Measurements from ENCODE around the gene NHLRC4. TPM values are rescaled to one million over a fixed set of nuclear protein-coding genes. Genes with fewer than 3 reads are reported as not detected.

NHLRC4 gene
- total RNA-seq, 5 donors from 2014 or later (not counting 1 experiment from before 2014, with no cell fraction given) = 1.3 to 5.0 (median 3.6) TPM

GRCh38 chr16:560701-561412, 5.9 kb upstream of the NHLRC4 start:
- DNase-seq = no peak
- Mint-ChIP-seq H3K9me3 (no peaks in the 10 kb centered on the region), H3K36me3 (no peaks in the 10 kb centered on the region), H3K27me3 (peaks cover 0 to 16% of the 10 kb centered on the region in 2 donors), H3K4me1 (peaks cover 0 to 2% (median 0%) of the 10 kb centered on the region in 3 donors), H3K27ac (no peak overlapping the region), H3K4me3 (no peak overlapping the region)
- Histone ChIP-seq H3K27me3 (replicated peaks in 1 of 2; ENCODE audit: control insufficient read depth in 2 of 2, extremely low read depth in 1 of 2, insufficient read depth in 2 of 2, low read length in 1 of 2) (peaks cover 0 to 41% of the 10 kb centered on the region in 2 experiments), H3K9me3 (no peaks in the 10 kb centered on the region), H3K4me1 (ENCODE audit: control insufficient read depth in 1 of 2, extremely low read depth in 1 of 2, insufficient read depth in 2 of 2, low read length in 2 of 2) (peaks cover 0 to 5% of the 10 kb centered on the region in 2 experiments), H3K27ac (ENCODE audit: low read length) (no peak overlapping the region), H3K36me3 (ENCODE audit: control insufficient read depth in 2 of 2, extremely low read depth in 1 of 2, insufficient read depth in 1 of 2, low read length in 1 of 2) (no peaks in the 10 kb centered on the region), H3K4me3 (ENCODE audit: control insufficient read depth in 1 of 2, extremely low read depth in 1 of 2, low read length in 1 of 2) (no peak overlapping the region)
- CTCF ChIA-PET = no interaction called here
- no peak for ATAC-seq (replicated peaks in 1 of 4)
- POLR2A ChIA-PET = no interaction called here
- WGBS (ENCODE audit: insufficient coverage) = 30% methylated on average over 32 of the region's 54 CpGs

GRCh38 chr16:561413-561794, 5.4 kb upstream of the NHLRC4 start:
- ATAC-seq (replicated peaks in 1 of 4) (no peak), DNase-seq (no peak)
- H3K36me3 Mint-ChIP-seq = no peaks in the 10 kb centered on the region
- no peaks in the 10 kb centered on the region for H3K9me3 ChIP-seq
- H3K4me1 ChIP-seq (ENCODE audit: control insufficient read depth in 1 of 2, extremely low read depth in 1 of 2, insufficient read depth in 2 of 2, low read length in 2 of 2) = peaks cover 2 to 10% of the 10 kb centered on the region in 2 experiments
- ChIA-PET POLR2A (no interaction called here), CTCF (no interaction called here)
- H3K36me3 ChIP-seq (ENCODE audit: control insufficient read depth in 2 of 2, extremely low read depth in 1 of 2, insufficient read depth in 1 of 2, low read length in 1 of 2) = no peaks in the 10 kb centered on the region
- H3K4me1 Mint-ChIP-seq = peaks cover under 1 to 3% (median under 1%) of the 10 kb centered on the region in 3 donors
- H3K27me3 Mint-ChIP-seq = peaks cover 0 to 16% of the 10 kb centered on the region in 2 donors
- no peak overlapping the region for H3K27ac Mint-ChIP-seq
- no peak overlapping the region for H3K4me3 ChIP-seq (ENCODE audit: control insufficient read depth in 1 of 2, extremely low read depth in 1 of 2, low read length in 1 of 2)
- peaks cover 0 to 41% of the 10 kb centered on the region in 2 experiments for H3K27me3 ChIP-seq (replicated peaks in 1 of 2; ENCODE audit: control insufficient read depth in 2 of 2, extremely low read depth in 1 of 2, insufficient read depth in 2 of 2, low read length in 1 of 2)
- no peaks in the 10 kb centered on the region for H3K9me3 Mint-ChIP-seq
- 64% methylated on average over 6 of the region's 15 CpGs for WGBS (ENCODE audit: insufficient coverage)
- no peak overlapping the region for H3K27ac ChIP-seq (ENCODE audit: low read length)
- H3K4me3 Mint-ChIP-seq = no peak overlapping the region

- peaks cover 9 to 12% (median 9%) of the 10 kb centered on the region in 3 donors for H3K4me1 Mint-ChIP-seq
- ChIA-PET CTCF (no interaction called here), POLR2A (no interaction called here)
- no peak overlapping the region for H3K27ac ChIP-seq (ENCODE audit: low read length)
- H3K36me3 Mint-ChIP-seq = no peaks in the 10 kb centered on the region
- peak overlapping the region in 1 of 2 donors; percentile 11 for H3K27ac Mint-ChIP-seq
- no peaks in the 10 kb centered on the region for H3K9me3 ChIP-seq
- 91% methylated on average over 37 of the region's 43 CpGs for WGBS (ENCODE audit: insufficient coverage)
- H3K9me3 Mint-ChIP-seq = no peaks in the 10 kb centered on the region
- ATAC-seq (replicated peaks in 1 of 4) (no peak), DNase-seq (no peak)
- H3K27me3 Mint-ChIP-seq = peaks cover 0 to 16% of the 10 kb centered on the region in 2 donors
- H3K36me3 ChIP-seq (ENCODE audit: control insufficient read depth in 2 of 2, extremely low read depth in 1 of 2, insufficient read depth in 1 of 2, low read length in 1 of 2) = no peaks in the 10 kb centered on the region
- peaks cover 4 to 19% of the 10 kb centered on the region in 2 experiments for H3K4me1 ChIP-seq (ENCODE audit: control insufficient read depth in 1 of 2, extremely low read depth in 1 of 2, insufficient read depth in 2 of 2, low read length in 2 of 2)
- no peak overlapping the region for H3K4me3 ChIP-seq (ENCODE audit: control insufficient read depth in 1 of 2, extremely low read depth in 1 of 2, low read length in 1 of 2)
- no peak overlapping the region for H3K4me3 Mint-ChIP-seq
- peaks cover 0 to 38% of the 10 kb centered on the region in 2 experiments for H3K27me3 ChIP-seq (replicated peaks in 1 of 2; ENCODE audit: control insufficient read depth in 2 of 2, extremely low read depth in 1 of 2, insufficient read depth in 2 of 2, low read length in 1 of 2)
These were observed 4.6 kb upstream of the NHLRC4 start for GRCh38 chr16:561957-562938.

GRCh38 chr16:563072-563644, 3.6 kb upstream of the NHLRC4 start:
- ATAC-seq (replicated peaks in 1 of 4) (no peak), DNase-seq (no peak)
- no peaks in the 10 kb centered on the region for H3K9me3 Mint-ChIP-seq
- whole genome bisulfite sequencing (ENCODE audit: insufficient coverage) = 82% methylated on average over 27 of the region's 30 CpGs
- ChIA-PET CTCF (no interaction called here), POLR2A (no interaction called here)
- H3K27ac Mint-ChIP-seq = no peak overlapping the region
- H3K4me1 Mint-ChIP-seq = peaks cover 9 to 12% (median 10%) of the 10 kb centered on the region in 3 donors
- Histone ChIP-seq H3K4me3 (ENCODE audit: control insufficient read depth in 1 of 2, extremely low read depth in 1 of 2, low read length in 1 of 2) (no peak overlapping the region), H3K36me3 (ENCODE audit: control insufficient read depth in 2 of 2, extremely low read depth in 1 of 2, insufficient read depth in 1 of 2, low read length in 1 of 2) (no peaks in the 10 kb centered on the region), H3K27me3 (replicated peaks in 1 of 2; ENCODE audit: control insufficient read depth in 2 of 2, extremely low read depth in 1 of 2, insufficient read depth in 2 of 2, low read length in 1 of 2) (peaks cover 0 to 29% of the 10 kb centered on the region in 2 experiments), H3K27ac (ENCODE audit: low read length) (no peak overlapping the region), H3K4me1 (ENCODE audit: control insufficient read depth in 1 of 2, extremely low read depth in 1 of 2, insufficient read depth in 2 of 2, low read length in 2 of 2) (peaks cover 4 to 28% of the 10 kb centered on the region in 2 experiments), H3K9me3 (no peaks in the 10 kb centered on the region)
- H3K27me3 Mint-ChIP-seq = peaks cover 0 to 15% of the 10 kb centered on the region in 2 donors
- H3K4me3 Mint-ChIP-seq = no peak overlapping the region
- no peaks in the 10 kb centered on the region for H3K36me3 Mint-ChIP-seq

- 92% methylated on average over 36 of the region's 42 CpGs for WGBS (ENCODE audit: insufficient coverage)
- ATAC-seq (replicated peaks in 1 of 4) = no peak
- DNase-seq = no peak
- CTCF ChIA-PET = no interaction called here
- Mint-ChIP-seq H3K36me3 (no peaks in the 10 kb centered on the region), H3K27me3 (peaks cover 0 to 6% of the 10 kb centered on the region in 2 donors), H3K4me3 (no peak overlapping the region), H3K27ac (no peak overlapping the region), H3K9me3 (no peaks in the 10 kb centered on the region), H3K4me1 (peaks cover 17 to 19% (median 17%) of the 10 kb centered on the region in 3 donors)
- no peak overlapping the region for H3K27ac ChIP-seq (ENCODE audit: low read length)
- H3K4me3 ChIP-seq (ENCODE audit: control insufficient read depth in 1 of 2, extremely low read depth in 1 of 2, low read length in 1 of 2) = no peak overlapping the region
- H3K9me3 ChIP-seq = no peaks in the 10 kb centered on the region
- peaks cover 10 to 38% of the 10 kb centered on the region in 2 experiments for H3K4me1 ChIP-seq (ENCODE audit: control insufficient read depth in 1 of 2, extremely low read depth in 1 of 2, insufficient read depth in 2 of 2, low read length in 2 of 2)
- H3K36me3 ChIP-seq (ENCODE audit: control insufficient read depth in 2 of 2, extremely low read depth in 1 of 2, insufficient read depth in 1 of 2, low read length in 1 of 2) = no peaks in the 10 kb centered on the region
- POLR2A ChIA-PET = no interaction called here
- H3K27me3 ChIP-seq (replicated peaks in 1 of 2; ENCODE audit: control insufficient read depth in 2 of 2, extremely low read depth in 1 of 2, insufficient read depth in 2 of 2, low read length in 1 of 2) = peaks cover 0 to 12% of the 10 kb centered on the region in 2 experiments
These were observed 2.0 kb upstream of the NHLRC4 start for GRCh38 chr16:564690-565418.
